ENCODE results near the gene OAS1.

GRCh38 chr12:112908548-112908947 lies 1.8 kb downstream of the OAS1 start:
- TF ChIP-seq EZH2 (IDR thresholded peaks at IDR 0.05; ENCODE audit: low read length) (no peak), CTCF (optimal IDR thresholded peaks at IDR 0.05 in 1 of 3, IDR thresholded peaks at IDR 0.05 in 1 of 3, conservative IDR thresholded peaks at IDR 0.05 in 1 of 3; ENCODE audit: extremely low read depth in 1 of 3, insufficient read depth in 2 of 3, low read length in 3 of 3) (no peak)
